ENCODE results near the gene KREMEN2.
A peak's percentile ranks its signal among the peaks of the same experiment; 100 is the strongest.

Gene KREMEN2

GRCh38 chr16:2980227-2981176 lies 16.4 kb downstream of the KREMEN2 start, which contains the start of gene PKMYT1:
TSS of gene PKMYT1 (minus strand) at chr16:2980446. CDS start at chr16:2979657, 789 bp downstream.
- DNase-seq (ENCODE audit: low spot score): peak; percentile 82

- no peak for DNase-seq (ENCODE audit: low spot score)
These were observed 17.3 kb downstream of the KREMEN2 start for GRCh38 chr16:2981177-2981898.

- DNase-seq (ENCODE audit: low spot score): no peak
These were observed 17.8 kb downstream of the KREMEN2 start for GRCh38 chr16:2981899-2982250.

GRCh38 chr16:2982402-2982801 lies 18.3 kb downstream of the KREMEN2 start:
- no peak for DNase-seq (ENCODE audit: low spot score)

- DNase-seq (ENCODE audit: low spot score): peak; percentile 74
These were observed 19.6 kb downstream of the KREMEN2 start for GRCh38 chr16:2983706-2984136.

GRCh38 chr16:2985462-2985861 lies 21.4 kb downstream of the KREMEN2 start:
- no peak for DNase-seq (ENCODE audit: low spot score)

- DNase-seq (ENCODE audit: low spot score): peak; percentile 94
These were observed 21.8 kb downstream of the KREMEN2 start for GRCh38 chr16:2985893-2986355.

- no peak for DNase-seq (ENCODE audit: low spot score)
These were observed 22.6 kb downstream of the KREMEN2 start for GRCh38 chr16:2986623-2987188.

- DNase-seq (ENCODE audit: low spot score): no peak
These were observed 23.2 kb downstream of the KREMEN2 start for GRCh38 chr16:2987286-2987685.

- no peak for DNase-seq (ENCODE audit: low spot score)
These were observed 23.8 kb downstream of the KREMEN2 start for GRCh38 chr16:2987833-2988232.

- no peak for DNase-seq (ENCODE audit: low spot score)
These were observed 24.6 kb downstream of the KREMEN2 start for GRCh38 chr16:2988590-2989099.

GRCh38 chr16:2990891-2991290 lies 26.8 kb downstream of the KREMEN2 start:
- no peak for DNase-seq (ENCODE audit: low spot score)

GRCh38 chr16:2991566-2992261 lies 27.6 kb downstream of the KREMEN2 start:
- DNase-seq (ENCODE audit: low spot score): no peak

GRCh38 chr16:2992383-2993081 lies 28.5 kb downstream of the KREMEN2 start:
- no peak for DNase-seq (ENCODE audit: low spot score)

GRCh38 chr16:2996298-2996697 lies 32.2 kb downstream of the KREMEN2 start:
- DNase-seq (ENCODE audit: low spot score): no peak

- no peak for DNase-seq (ENCODE audit: low spot score)
These were observed 35.9 kb downstream of the KREMEN2 start for GRCh38 chr16:2999929-3000328.

- DNase-seq (ENCODE audit: low spot score): no peak
These were observed 36.5 kb downstream of the KREMEN2 start for GRCh38 chr16:3000540-3000939.

GRCh38 chr16:3001316-3001715 lies 37.2 kb downstream of the KREMEN2 start:
- DNase-seq (ENCODE audit: low spot score): no peak

GRCh38 chr16:3003582-3004270 lies 39.7 kb downstream of the KREMEN2 start:
- peak; percentile 100 for DNase-seq (ENCODE audit: low spot score)

- DNase-seq (ENCODE audit: low spot score): no peak
These were observed 40.2 kb downstream of the KREMEN2 start for GRCh38 chr16:3004319-3004718.
